Measurements from ENCODE around the gene ARHGAP22. TPM values are rescaled to one million over a fixed set of nuclear protein-coding genes. Genes with fewer than 3 reads are reported as not detected.
A peak's percentile ranks its signal among the peaks of the same experiment; 100 is the strongest.

Gene ARHGAP22
- total and polyA plus RNA-seq, 2 experiments from 2014 or later: 4.8 to 10.7 TPM

GRCh38 chr10:48545462-48546145 is 59.3 kb downstream of the ARHGAP22 start (continued):
- no peak for TF ChIP-seq REST (IDR thresholded peaks at IDR 0.05; ENCODE audit: unreplicated experiment)
- no peak for TF ChIP-seq ZNF331 (CRISPR knock-in tag; IDR thresholded peaks at IDR 0.05; ENCODE audit: low read depth)
- no peak for TF ChIP-seq ZNF114 (CRISPR knock-in tag; IDR thresholded peaks at IDR 0.05)
- TF ChIP-seq CTCF (conservative IDR thresholded peaks at IDR 0.05; ENCODE audit: low read depth in 2 of 2): no peak
- TF ChIP-seq CREB1 (CRISPR knock-in tag; IDR thresholded peaks at IDR 0.05; ENCODE audit: low read depth): no peak

- H3K4me3 Mint-ChIP-seq: no peak overlapping the region
- no peak for TF ChIP-seq NANOG (IDR thresholded peaks at IDR 0.05; ENCODE audit: borderline replicate concordance)
- no peak for TF ChIP-seq STAT1 (IDR thresholded peaks at IDR 0.05; ENCODE audit: unreplicated experiment)
- no peak for TF ChIP-seq ETS1 (IDR thresholded peaks at IDR 0.05)
- TF ChIP-seq CREB1 (CRISPR knock-in tag; IDR thresholded peaks at IDR 0.05; ENCODE audit: low read depth): no peak
- no peak for TF ChIP-seq EZH2 (IDR thresholded peaks at IDR 0.05; ENCODE audit: low read depth, unreplicated experiment)
- TF ChIP-seq CTCF (conservative IDR thresholded peaks at IDR 0.05; ENCODE audit: low read depth in 2 of 2): no peak
- no peak for TF ChIP-seq JUNB (IDR thresholded peaks at IDR 0.05; ENCODE audit: unreplicated experiment)
- no peak for TF ChIP-seq ZNF331 (CRISPR knock-in tag; IDR thresholded peaks at IDR 0.05; ENCODE audit: low read depth)
Measured at GRCh38 chr10:48543182-48543844, 61.6 kb downstream of the ARHGAP22 start.

More at GRCh38 chr10:48543182-48543844, 61.6 kb downstream of the ARHGAP22 start:
- no peaks in the 10 kb centered on the region for H3K79me2 ChIP-seq (replicated peaks; ENCODE audit: insufficient read depth)
- DNase-seq (ENCODE audit: low spot score) (no peak), ATAC-seq (peak; percentile 57)
- Mint-ChIP-seq H3K27ac (no peak overlapping the region), H3K9me3 (no peaks in the 10 kb centered on the region), H3K36me3 (ENCODE audit: low read depth) (no peaks in the 10 kb centered on the region; the same call in 2 of the 3 replicates), H3K4me1 (peaks cover 29% of the 10 kb centered on the region), H3K27me3 (ENCODE audit: insufficient read depth, low read depth, poor library complexity) (peaks cover 6% of the 10 kb centered on the region)
- peaks cover 3% of the 10 kb centered on the region; the same call in 1 of the 2 replicates for H3K9me2 ChIP-seq (ENCODE audit: insufficient read depth)
- no peaks in the 10 kb centered on the region for H3F3A ChIP-seq (replicated peaks; ENCODE audit: low read depth)
- H3K4me3 ChIP-seq: no peak overlapping the region
- H3K27me3 ChIP-seq (ENCODE audit: insufficient read depth): no peaks in the 10 kb centered on the region
- 0 out of 2 replicates have a peak overlapping the region, but pooled peaks have one; percentile 2 for H2AFZ ChIP-seq
- H3K27ac ChIP-seq (ENCODE audit: low read depth): no peak overlapping the region
- H3K4me1 ChIP-seq (ENCODE audit: insufficient read depth): peaks cover 18% of the 10 kb centered on the region
- H4K20me1 ChIP-seq (replicated peaks; ENCODE audit: insufficient read depth): no peaks in the 10 kb centered on the region
- H3K4me2 ChIP-seq: no peak overlapping the region
- no peaks in the 10 kb centered on the region for H3K36me3 ChIP-seq (ENCODE audit: insufficient read depth)

Data from GM23338 (cell line).